Chondrocyte (in vitro differentiated cells): ENCODE measurements around the gene PARD3B. TPM values are rescaled to one million over a fixed set of nuclear protein-coding genes. Genes with fewer than 3 reads are reported as not detected.

Experiments used
- DNase-seq: peaks from one replicate; pipeline ENCODE4 v3.0.0; 2021; ENCODE audit warnings: mixed read lengths, low spot score
- H3K27ac Mint-ChIP-seq: one replicate; pipeline ENCODE4 v1.8.0; 2021; ENCODE audit warnings: mild to moderate bottlenecking, moderate library complexity, mixed read lengths; ENCODE audit not compliant: unreplicated experiment
- H3K27me3 Mint-ChIP-seq: 2 replicates; pipeline ENCODE4 v1.8.0; 2021; ENCODE audit warnings: low read depth, mixed read lengths
- H3K36me3 Mint-ChIP-seq: 2 replicates; pipeline ENCODE4 v1.8.0; 2021; ENCODE audit warnings: low read depth, mixed read lengths
- H3K4me1 Mint-ChIP-seq: 2 replicates; pipeline ENCODE4 v1.8.0; 2021; ENCODE audit warnings: low read depth, mild to moderate bottlenecking, mixed read lengths
- H3K4me3 Mint-ChIP-seq: one replicate; pipeline ENCODE4 v1.8.0; 2021; ENCODE audit warnings: mild to moderate bottlenecking, moderate library complexity, mixed read lengths; ENCODE audit not compliant: unreplicated experiment
- H3K9me3 Mint-ChIP-seq: 2 replicates; pipeline ENCODE4 v1.8.0; 2021; ENCODE audit warnings: low read depth, mixed read lengths
- CTCF ChIP-seq: fragments of 200-600 bp; sonication (generic); IDR thresholded peaks from 2 replicates; pipeline ENCODE4 v1.5.0; 2021; ENCODE audit warnings: antibody characterized with exemption, mild to moderate bottlenecking, moderate library complexity
- total RNA-seq: library from RNA; stranded (reverse); gene quantifications from 3 replicates; pipeline ENCODE4 v1.2.1, GENCODE V29; 2021

The PARD3B gene
- total RNA-seq, 1 donor from 2014 or later: 24.9 TPM

GRCh38 chr2:205425102-205425501 lies 879.8 kb downstream of the PARD3B start:
- H3K27me3 Mint-ChIP-seq: no peaks in the 10 kb centered on the region
- no peak for DNase-seq
- no peak overlapping the region for H3K4me3 Mint-ChIP-seq
- peaks cover 11% of the 10 kb centered on the region for H3K4me1 Mint-ChIP-seq
- TF ChIP-seq CTCF: no peak
- H3K36me3 Mint-ChIP-seq: no peaks in the 10 kb centered on the region
- no peak overlapping the region for H3K27ac Mint-ChIP-seq
- peaks cover 3% of the 10 kb centered on the region for H3K9me3 Mint-ChIP-seq

GRCh38 chr2:205427112-205427511 lies 881.8 kb downstream of the PARD3B start:
- Mint-ChIP-seq H3K9me3 (peaks cover 3% of the 10 kb centered on the region), H3K4me1 (peaks cover 11% of the 10 kb centered on the region), H3K4me3 (no peak overlapping the region), H3K36me3 (no peaks in the 10 kb centered on the region), H3K27me3 (no peaks in the 10 kb centered on the region), H3K27ac (peak overlapping the region; percentile 83)
- no peak for DNase-seq
- TF ChIP-seq CTCF: no peak

- Mint-ChIP-seq H3K36me3 (no peaks in the 10 kb centered on the region), H3K4me1 (peaks cover 11% of the 10 kb centered on the region), H3K27me3 (no peaks in the 10 kb centered on the region), H3K4me3 (no peak overlapping the region), H3K27ac (no peak overlapping the region), H3K9me3 (no peaks in the 10 kb centered on the region)
- TF ChIP-seq CTCF: no peak
- no peak for DNase-seq
Observed at GRCh38 chr2:205428811-205429210, 883.5 kb downstream of the PARD3B start.

GRCh38 chr2:205435970-205436369 lies 890.7 kb downstream of the PARD3B start:
- H3K4me1 Mint-ChIP-seq: no peaks in the 10 kb centered on the region
- H3K36me3 Mint-ChIP-seq: peaks cover 8% of the 10 kb centered on the region
- DNase-seq: no peak
- no peak overlapping the region for H3K27ac Mint-ChIP-seq
- peaks cover 6% of the 10 kb centered on the region for H3K9me3 Mint-ChIP-seq
- no peak overlapping the region for H3K4me3 Mint-ChIP-seq
- TF ChIP-seq CTCF: no peak
- no peaks in the 10 kb centered on the region for H3K27me3 Mint-ChIP-seq

- Mint-ChIP-seq H3K4me3 (no peak overlapping the region), H3K9me3 (peaks cover 11% of the 10 kb centered on the region), H3K4me1 (no peaks in the 10 kb centered on the region), H3K27ac (no peak overlapping the region), H3K27me3 (no peaks in the 10 kb centered on the region), H3K36me3 (peaks cover 9% of the 10 kb centered on the region)
- TF ChIP-seq CTCF: no peak
- no peak for DNase-seq
Observed at GRCh38 chr2:205438241-205438640, 893.0 kb downstream of the PARD3B start.
